C4-2B (cell line): ENCODE measurements around the gene SPATA12.

Source experiments
- H3K27ac ChIP-seq: fragments of 450-650 bp; 2 replicates; pipeline ENCODE4 v1.5.1; 2017
- CTCF ChIP-seq: fragments of 450-650 bp; conservative IDR thresholded peaks from 2 replicates; pipeline ENCODE4 v1.5.1; 2017; ENCODE audit warnings: mild to moderate bottlenecking
- ZFX ChIP-seq: fragments of 450-650 bp; IDR thresholded peaks from 2 replicates; pipeline ENCODE4 v1.6.1; 2017

SPATA12 gene

DNA sequence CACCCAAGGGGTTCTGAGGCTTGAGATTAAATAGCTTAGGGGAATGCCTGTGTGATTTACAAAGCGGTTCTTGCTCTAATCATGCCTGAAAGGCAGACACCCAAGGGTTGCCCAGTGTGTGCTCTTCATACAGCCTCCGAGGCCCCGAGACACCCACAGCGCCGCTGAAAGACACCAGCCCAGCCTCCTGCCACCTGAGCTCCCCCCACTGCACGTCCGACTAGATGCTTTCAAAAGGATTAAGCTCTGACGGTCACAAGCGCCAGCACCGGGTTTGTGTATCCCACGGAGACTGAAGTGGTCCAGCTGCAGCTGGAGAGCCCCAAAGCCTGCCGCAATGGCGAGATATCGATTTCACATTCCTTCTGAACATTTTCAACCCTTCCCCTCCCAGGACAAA, 50.3 kb downstream of the SPATA12 start:
- no peak overlapping the region for H3K27ac ChIP-seq
- TF ChIP-seq CTCF = no peak
- no peak for TF ChIP-seq ZFX

- TF ChIP-seq ZFX (no peak), CTCF (peak; percentile 59)
- H3K27ac ChIP-seq = no peak overlapping the region
These were observed 51.7 kb downstream of the SPATA12 start for GRCh38 chr3:57112206-57112605.

DNA sequence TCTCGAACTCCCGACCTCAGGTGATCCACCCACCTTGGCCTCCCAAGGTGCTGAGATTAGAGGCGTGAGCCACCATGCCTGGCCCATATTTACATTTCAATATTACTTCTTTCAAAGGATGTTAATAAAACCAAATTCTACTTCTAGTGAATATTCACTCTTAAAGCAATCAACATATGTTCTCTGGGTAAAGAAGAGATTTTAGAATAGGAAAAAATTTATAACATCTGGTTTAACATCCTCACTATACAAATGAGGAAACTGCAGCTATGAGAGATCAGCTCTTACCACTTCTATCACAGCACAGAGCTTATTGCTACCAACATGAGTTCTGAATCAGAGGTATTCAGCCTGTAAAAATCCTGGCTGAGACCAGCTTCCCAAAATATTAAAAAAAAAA, 56.0 kb downstream of the SPATA12 start:
- TF ChIP-seq ZFX (no peak), CTCF (no peak)
- no peak overlapping the region for H3K27ac ChIP-seq

- no peak for TF ChIP-seq CTCF
- TF ChIP-seq ZFX = no peak
- H3K27ac ChIP-seq = no peak overlapping the region
These were observed 57.8 kb downstream of the SPATA12 start for GRCh38 chr3:57118254-57118653.

DNA sequence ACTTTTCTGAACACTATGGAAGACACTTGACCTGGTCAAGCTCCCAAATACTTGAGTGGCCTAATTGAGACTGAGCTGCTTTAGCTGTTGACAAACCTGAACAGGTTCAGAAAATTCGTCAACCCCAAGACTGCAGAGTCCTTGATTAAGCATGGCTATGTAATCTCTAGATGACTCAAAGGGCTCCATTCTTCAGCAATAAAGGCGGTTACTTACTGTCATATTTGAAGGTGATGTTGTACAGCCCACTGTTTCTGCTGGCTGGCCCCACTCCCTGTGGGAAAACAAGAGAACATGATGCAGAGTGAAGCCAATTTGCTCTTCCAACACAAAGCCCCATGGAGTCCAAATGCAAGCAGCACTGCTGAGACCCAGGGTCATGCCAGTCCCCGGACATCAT, 59.6 kb downstream of the SPATA12 start:
- TF ChIP-seq ZFX (no peak), CTCF (no peak)
- H3K27ac ChIP-seq = no peak overlapping the region

DNA sequence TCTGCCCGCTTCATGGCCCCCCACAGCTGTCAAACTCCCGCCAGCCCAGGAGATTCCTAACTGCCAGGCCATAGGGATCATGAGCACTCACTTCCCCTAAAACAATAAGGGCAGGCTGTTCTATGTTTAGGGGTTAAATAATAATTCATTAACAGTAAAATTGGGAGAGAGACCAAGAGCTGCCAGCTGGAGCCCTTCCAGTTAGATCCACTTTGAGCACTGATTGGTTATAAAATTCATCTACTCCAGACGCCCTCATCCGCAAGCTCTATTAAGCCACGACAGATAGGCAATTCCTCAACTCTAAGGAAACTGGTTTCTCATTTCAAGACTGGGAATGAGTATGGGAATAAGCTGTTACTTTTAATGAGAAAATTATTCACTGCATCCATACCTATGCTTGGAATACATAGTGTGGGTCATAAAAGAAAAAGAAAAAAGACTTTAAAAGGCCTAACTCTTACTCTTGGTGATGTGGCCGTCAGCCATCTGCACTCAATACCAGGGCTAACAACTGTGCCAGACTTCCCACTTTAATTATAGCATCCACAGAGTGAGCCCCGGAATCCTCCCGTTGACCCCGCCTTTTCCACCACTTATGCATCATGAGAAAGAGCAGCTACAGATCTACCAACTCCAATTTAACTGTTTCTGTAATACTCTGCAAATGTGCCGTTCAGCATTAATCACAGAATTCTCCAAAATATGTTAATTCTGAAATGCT, 60.1 kb downstream of the SPATA12 start:
- H3K27ac ChIP-seq = no peak overlapping the region
- no peak for TF ChIP-seq ZFX
- no peak for TF ChIP-seq CTCF
